K562 (cell line): Measurements from ENCODE around the gene LMOD1. TPM values are rescaled to one million over a fixed set of nuclear protein-coding genes. Genes with fewer than 3 reads are reported as not detected.

Source experiments
- CBX5 ChIP-seq: IDR thresholded peaks from 2 replicates; pipeline ENCODE4 v1.6.1; 2014; ENCODE audit warnings: low read depth, borderline replicate concordance
- NONO ChIP-seq, 2 experiments: fragments of 200-400 bp in 1 of 2; fragments of 450-650 bp in 1 of 2; formaldehyde crosslinking in 1 of 2; IDR thresholded peaks; 2 replicates each; pipeline ENCODE4 v1.6.1; 2017; ENCODE audit warnings: low read depth in 2 of 2, mild to moderate bottlenecking in 2 of 2, moderate library complexity in 2 of 2, low read length in 1 of 2
- RFX7 ChIP-seq: fragments of 250-450 bp; sonication (Bioruptor Pico); IDR thresholded peaks from 2 replicates; pipeline ENCODE4 v1.5.1; 2021; ENCODE audit warnings: mild to moderate bottlenecking
- RHOXF2B ChIP-seq: fragments of 250-450 bp; sonication (Bioruptor Pico); conservative IDR thresholded peaks from 2 replicates; pipeline ENCODE4 v1.5.1; 2021
- ZBTB17 ChIP-seq: fragments of 450-650 bp; formaldehyde crosslinking; IDR thresholded peaks from 2 replicates; pipeline ENCODE4 v1.4.0; 2020; ENCODE audit warnings: mild to moderate bottlenecking
- ZNF57 ChIP-seq: fragments of 450-650 bp; formaldehyde crosslinking; IDR thresholded peaks from 2 replicates; pipeline ENCODE4 v1.4.0; 2020; ENCODE audit warnings: mild to moderate bottlenecking, moderate library complexity
- polyA plus RNA-seq, 8 experiments: library from polyadenylated mRNA; depleted of rRNA in 4 of 8; stranded (reverse) in 5 of 8; unstranded in 3 of 8; fragments of >200 nt; fragmentation: Nextera tagmentation in 2 of 8; fragmentation: Illumina TruSeq in 1 of 8; extraction: Ambion mirVana in 2 of 8; extraction: Trizol in 1 of 8; gene quantifications; 2 replicates each; pipeline versions ENCODE4 v1.2.1 to v1.2.3, GENCODE V29; 2011 to 2014; ENCODE audit warnings: inconsistent platforms in 1 of 8, missing spikeins in 1 of 8
- total RNA-seq, 7 experiments: library from RNA; depleted of rRNA in 6 of 7; stranded (reverse); fragments of >200 nt in 6 of 7; fragmentation: Illumina TruSeq in 2 of 7; extraction: Trizol in 2 of 7; gene quantifications; 2 replicates each; pipeline versions ENCODE4 v1.2.1 to v1.2.3, GENCODE V29; 2011 to 2021; ENCODE audit warnings: low replicate concordance in 1 of 7
- TF ChIP-seq, protein P1 (sequence below), 2 experiments: fragments of 450-650 bp; formaldehyde crosslinking in 1 of 2; IDR thresholded peaks; 2 replicates each; pipeline versions ENCODE4 v1.4.0 to v1.6.1; 2014 to 2020; ENCODE audit warnings: mild to moderate bottlenecking in 2 of 2, borderline replicate concordance in 1 of 2, low read depth in 1 of 2
- TF ChIP-seq, protein P2 (sequence below): fragments of 200-600 bp; sonication (generic); IDR thresholded peaks from one replicate; pipeline ENCODE4 v1.6.1; 2012; ENCODE audit warnings: mild to moderate bottlenecking, low read depth, low read length, inconsistent platforms

LMOD1 gene
- total and polyA plus RNA-seq, 9 of the 15 experiments (the other 6 are each of a cell fraction or from before 2014, with no cell fraction given): 0.03 to 0.54 (median 0.38) TPM; not detected in 1

DNA sequence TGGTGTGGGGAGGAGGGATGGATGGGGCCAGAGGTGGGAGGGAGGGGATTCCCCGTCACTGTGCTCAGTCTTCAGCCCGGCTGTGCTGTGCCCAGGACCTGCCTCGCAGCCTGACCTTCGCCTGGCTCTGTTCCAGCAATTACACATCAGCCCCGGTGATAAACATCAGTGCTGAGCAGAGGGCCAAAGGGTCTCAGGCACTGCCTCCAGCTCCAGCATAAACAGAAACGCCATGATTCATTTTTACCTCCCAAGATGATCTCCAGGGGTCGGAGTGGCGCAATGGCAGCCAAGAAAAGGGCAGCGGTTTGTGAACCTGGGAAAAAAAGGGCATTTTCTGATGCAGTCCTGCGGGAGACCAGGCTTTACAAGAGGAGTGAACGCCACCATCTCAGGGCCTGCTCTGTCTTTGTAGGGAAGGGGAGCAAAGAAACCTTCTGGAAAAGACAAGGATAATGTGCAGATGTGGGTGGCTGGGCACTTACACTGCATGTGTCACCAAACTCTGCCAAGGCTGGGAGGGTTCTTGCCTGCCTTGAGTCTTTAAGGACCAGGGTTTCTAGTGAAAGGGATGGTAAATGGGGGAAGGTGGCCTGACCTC is 29.6 kb downstream of the LMOD1 start (continued):
- TF ChIP-seq, protein P1, sequence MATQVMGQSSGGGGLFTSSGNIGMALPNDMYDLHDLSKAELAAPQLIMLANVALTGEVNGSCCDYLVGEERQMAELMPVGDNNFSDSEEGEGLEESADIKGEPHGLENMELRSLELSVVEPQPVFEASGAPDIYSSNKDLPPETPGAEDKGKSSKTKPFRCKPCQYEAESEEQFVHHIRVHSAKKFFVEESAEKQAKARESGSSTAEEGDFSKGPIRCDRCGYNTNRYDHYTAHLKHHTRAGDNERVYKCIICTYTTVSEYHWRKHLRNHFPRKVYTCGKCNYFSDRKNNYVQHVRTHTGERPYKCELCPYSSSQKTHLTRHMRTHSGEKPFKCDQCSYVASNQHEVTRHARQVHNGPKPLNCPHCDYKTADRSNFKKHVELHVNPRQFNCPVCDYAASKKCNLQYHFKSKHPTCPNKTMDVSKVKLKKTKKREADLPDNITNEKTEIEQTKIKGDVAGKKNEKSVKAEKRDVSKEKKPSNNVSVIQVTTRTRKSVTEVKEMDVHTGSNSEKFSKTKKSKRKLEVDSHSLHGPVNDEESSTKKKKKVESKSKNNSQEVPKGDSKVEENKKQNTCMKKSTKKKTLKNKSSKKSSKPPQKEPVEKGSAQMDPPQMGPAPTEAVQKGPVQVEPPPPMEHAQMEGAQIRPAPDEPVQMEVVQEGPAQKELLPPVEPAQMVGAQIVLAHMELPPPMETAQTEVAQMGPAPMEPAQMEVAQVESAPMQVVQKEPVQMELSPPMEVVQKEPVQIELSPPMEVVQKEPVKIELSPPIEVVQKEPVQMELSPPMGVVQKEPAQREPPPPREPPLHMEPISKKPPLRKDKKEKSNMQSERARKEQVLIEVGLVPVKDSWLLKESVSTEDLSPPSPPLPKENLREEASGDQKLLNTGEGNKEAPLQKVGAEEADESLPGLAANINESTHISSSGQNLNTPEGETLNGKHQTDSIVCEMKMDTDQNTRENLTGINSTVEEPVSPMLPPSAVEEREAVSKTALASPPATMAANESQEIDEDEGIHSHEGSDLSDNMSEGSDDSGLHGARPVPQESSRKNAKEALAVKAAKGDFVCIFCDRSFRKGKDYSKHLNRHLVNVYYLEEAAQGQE (IDR thresholded peaks at IDR 0.05; ENCODE audit: borderline replicate concordance): no peak
- TF ChIP-seq, protein P1 (CRISPR knock-in tag; IDR thresholded peaks at IDR 0.05; ENCODE audit: low read depth): no peak
- TF ChIP-seq ZNF57 (CRISPR knock-in tag) (no peak), RFX7 (CRISPR knock-in tag) (no peak), ZBTB17 (no peak), RHOXF2B (no peak), CBX5 (0 out of 2 replicates have a peak, but pooled peaks have one; percentile 18), NONO (IDR thresholded peaks at IDR 0.05; ENCODE audit: low read depth in 2 of 2, low read length in 1 of 2) (no peak)
- TF ChIP-seq, protein P2, sequence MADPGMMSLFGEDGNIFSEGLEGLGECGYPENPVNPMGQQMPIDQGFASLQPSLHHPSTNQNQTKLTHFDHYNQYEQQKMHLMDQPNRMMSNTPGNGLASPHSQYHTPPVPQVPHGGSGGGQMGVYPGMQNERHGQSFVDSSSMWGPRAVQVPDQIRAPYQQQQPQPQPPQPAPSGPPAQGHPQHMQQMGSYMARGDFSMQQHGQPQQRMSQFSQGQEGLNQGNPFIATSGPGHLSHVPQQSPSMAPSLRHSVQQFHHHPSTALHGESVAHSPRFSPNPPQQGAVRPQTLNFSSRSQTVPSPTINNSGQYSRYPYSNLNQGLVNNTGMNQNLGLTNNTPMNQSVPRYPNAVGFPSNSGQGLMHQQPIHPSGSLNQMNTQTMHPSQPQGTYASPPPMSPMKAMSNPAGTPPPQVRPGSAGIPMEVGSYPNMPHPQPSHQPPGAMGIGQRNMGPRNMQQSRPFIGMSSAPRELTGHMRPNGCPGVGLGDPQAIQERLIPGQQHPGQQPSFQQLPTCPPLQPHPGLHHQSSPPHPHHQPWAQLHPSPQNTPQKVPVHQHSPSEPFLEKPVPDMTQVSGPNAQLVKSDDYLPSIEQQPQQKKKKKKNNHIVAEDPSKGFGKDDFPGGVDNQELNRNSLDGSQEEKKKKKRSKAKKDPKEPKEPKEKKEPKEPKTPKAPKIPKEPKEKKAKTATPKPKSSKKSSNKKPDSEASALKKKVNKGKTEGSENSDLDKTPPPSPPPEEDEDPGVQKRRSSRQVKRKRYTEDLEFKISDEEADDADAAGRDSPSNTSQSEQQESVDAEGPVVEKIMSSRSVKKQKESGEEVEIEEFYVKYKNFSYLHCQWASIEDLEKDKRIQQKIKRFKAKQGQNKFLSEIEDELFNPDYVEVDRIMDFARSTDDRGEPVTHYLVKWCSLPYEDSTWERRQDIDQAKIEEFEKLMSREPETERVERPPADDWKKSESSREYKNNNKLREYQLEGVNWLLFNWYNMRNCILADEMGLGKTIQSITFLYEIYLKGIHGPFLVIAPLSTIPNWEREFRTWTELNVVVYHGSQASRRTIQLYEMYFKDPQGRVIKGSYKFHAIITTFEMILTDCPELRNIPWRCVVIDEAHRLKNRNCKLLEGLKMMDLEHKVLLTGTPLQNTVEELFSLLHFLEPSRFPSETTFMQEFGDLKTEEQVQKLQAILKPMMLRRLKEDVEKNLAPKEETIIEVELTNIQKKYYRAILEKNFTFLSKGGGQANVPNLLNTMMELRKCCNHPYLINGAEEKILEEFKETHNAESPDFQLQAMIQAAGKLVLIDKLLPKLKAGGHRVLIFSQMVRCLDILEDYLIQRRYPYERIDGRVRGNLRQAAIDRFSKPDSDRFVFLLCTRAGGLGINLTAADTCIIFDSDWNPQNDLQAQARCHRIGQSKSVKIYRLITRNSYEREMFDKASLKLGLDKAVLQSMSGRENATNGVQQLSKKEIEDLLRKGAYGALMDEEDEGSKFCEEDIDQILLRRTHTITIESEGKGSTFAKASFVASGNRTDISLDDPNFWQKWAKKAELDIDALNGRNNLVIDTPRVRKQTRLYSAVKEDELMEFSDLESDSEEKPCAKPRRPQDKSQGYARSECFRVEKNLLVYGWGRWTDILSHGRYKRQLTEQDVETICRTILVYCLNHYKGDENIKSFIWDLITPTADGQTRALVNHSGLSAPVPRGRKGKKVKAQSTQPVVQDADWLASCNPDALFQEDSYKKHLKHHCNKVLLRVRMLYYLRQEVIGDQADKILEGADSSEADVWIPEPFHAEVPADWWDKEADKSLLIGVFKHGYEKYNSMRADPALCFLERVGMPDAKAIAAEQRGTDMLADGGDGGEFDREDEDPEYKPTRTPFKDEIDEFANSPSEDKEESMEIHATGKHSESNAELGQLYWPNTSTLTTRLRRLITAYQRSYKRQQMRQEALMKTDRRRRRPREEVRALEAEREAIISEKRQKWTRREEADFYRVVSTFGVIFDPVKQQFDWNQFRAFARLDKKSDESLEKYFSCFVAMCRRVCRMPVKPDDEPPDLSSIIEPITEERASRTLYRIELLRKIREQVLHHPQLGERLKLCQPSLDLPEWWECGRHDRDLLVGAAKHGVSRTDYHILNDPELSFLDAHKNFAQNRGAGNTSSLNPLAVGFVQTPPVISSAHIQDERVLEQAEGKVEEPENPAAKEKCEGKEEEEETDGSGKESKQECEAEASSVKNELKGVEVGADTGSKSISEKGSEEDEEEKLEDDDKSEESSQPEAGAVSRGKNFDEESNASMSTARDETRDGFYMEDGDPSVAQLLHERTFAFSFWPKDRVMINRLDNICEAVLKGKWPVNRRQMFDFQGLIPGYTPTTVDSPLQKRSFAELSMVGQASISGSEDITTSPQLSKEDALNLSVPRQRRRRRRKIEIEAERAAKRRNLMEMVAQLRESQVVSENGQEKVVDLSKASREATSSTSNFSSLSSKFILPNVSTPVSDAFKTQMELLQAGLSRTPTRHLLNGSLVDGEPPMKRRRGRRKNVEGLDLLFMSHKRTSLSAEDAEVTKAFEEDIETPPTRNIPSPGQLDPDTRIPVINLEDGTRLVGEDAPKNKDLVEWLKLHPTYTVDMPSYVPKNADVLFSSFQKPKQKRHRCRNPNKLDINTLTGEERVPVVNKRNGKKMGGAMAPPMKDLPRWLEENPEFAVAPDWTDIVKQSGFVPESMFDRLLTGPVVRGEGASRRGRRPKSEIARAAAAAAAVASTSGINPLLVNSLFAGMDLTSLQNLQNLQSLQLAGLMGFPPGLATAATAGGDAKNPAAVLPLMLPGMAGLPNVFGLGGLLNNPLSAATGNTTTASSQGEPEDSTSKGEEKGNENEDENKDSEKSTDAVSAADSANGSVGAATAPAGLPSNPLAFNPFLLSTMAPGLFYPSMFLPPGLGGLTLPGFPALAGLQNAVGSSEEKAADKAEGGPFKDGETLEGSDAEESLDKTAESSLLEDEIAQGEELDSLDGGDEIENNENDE: no peak
